Aorta (tissue), 5 donors: ENCODE results near the gene SMIM38. TPM values are rescaled to one million over a fixed set of nuclear protein-coding genes. Genes with fewer than 3 reads are reported as not detected.

ENCODE experiments used
- ATAC-seq: fragments of 200-7000 bp; cut with Tn5 transposase; one replicate; pipeline ENCODE4 v1.9.1; 2022; ENCODE audit warnings: moderate library complexity; ENCODE audit not compliant: low FRiP score
- DNase-seq, 2 donors: peaks; one replicate each; pipeline ENCODE4 v3.0.0-alpha.2; 2020
- H3K27ac ChIP-seq, 2 donors: one replicate each; pipeline ENCODE4 v1.5.1; 2013; ENCODE audit warnings: low read length in 2 of 2, mild to moderate bottlenecking in 2 of 2, moderate library complexity in 2 of 2, control low read depth in 1 of 2, inconsistent platforms in 1 of 2, low read depth in 1 of 2
- H3K27me3 ChIP-seq, 2 donors: one replicate each; pipeline ENCODE4 v1.6.1; 2013; ENCODE audit warnings: control low read depth in 1 of 2, low read length in 1 of 2, mild to moderate bottlenecking in 1 of 2, moderate library complexity in 1 of 2; ENCODE audit not compliant: insufficient read depth in 2 of 2, control insufficient read depth in 1 of 2
- H3K36me3 ChIP-seq, 2 donors: one replicate each; pipeline ENCODE4 v1.6.1; 2013; ENCODE audit warnings: control low read depth in 1 of 2, low read length in 1 of 2, mild to moderate bottlenecking in 1 of 2; ENCODE audit not compliant: insufficient read depth in 2 of 2, control insufficient read depth in 1 of 2
- H3K4me1 ChIP-seq, 2 donors: one replicate each; pipeline ENCODE4 v1.6.1; 2013; ENCODE audit warnings: low read length in 2 of 2, control low read depth in 1 of 2, mild to moderate bottlenecking in 1 of 2, moderate library complexity in 1 of 2; ENCODE audit not compliant: insufficient read depth in 2 of 2, control insufficient read depth in 1 of 2
- H3K4me3 ChIP-seq, 2 donors: one replicate each; pipeline ENCODE4 v1.5.1; 2013; ENCODE audit warnings: low read length in 2 of 2, control low read depth in 1 of 2, mild to moderate bottlenecking in 1 of 2
- H3K9me3 ChIP-seq: one replicate; pipeline ENCODE4 v1.6.1; 2013; ENCODE audit warnings: mild to moderate bottlenecking, low read length; ENCODE audit not compliant: control insufficient read depth
- WGBS, 2 donors: extraction: QIAGEN DNeasy Blood & Tissue Kit; methylation state at CpG; one replicate each; pipeline ENCODE4 v1.1.7; 2013; 5-methylcytosine and 5-hydroxymethylcytosine counted together
- intact Hi-C, 2 donors: fragments of 100-400 bp; cut with DNase I; formaldehyde crosslinking; loops; one replicate each; pipeline versions ENCODE4 v1.14.2 to v1.15.0; 2022
- polyA plus RNA-seq, 2 donors: library from polyadenylated mRNA; stranded (reverse); fragments of 200-250 nt; gene quantifications; one replicate each; pipeline ENCODE4 v1.2.3, GENCODE V29; 2013
- total RNA-seq, 2 donors: library from RNA; stranded (reverse); fragmentation: NEBNext Ultra II Directional; extraction: Animal tissue kit (Norgen Biotek cat#: 25700); gene quantifications; one replicate each; pipeline ENCODE4 v1.2.1, GENCODE V29; 2021
- donor health status: healthy with polysubstance abuse.
- donor health status: Bipolar disorder and iron deficiency.
- donor health status: DM: no; HTN: no; CAD: no.
- donor health status: DM: no; HTN: no; CAD: no.
- donor health status: DM: yes; HTN: yes; CAD: no.

The SMIM38 gene
- total and polyA plus RNA-seq, 4 donors = 0.56 to 2.8 (median 1.6) TPM; not detected in 1

- H3K4me1 ChIP-seq = no peaks in the 10 kb centered on the region
- no peaks in the 10 kb centered on the region for H3K36me3 ChIP-seq
- DNase-seq (no peak), ATAC-seq (no peak)
- 49 to 63% methylated on average over 3 to 4 of the region's 6 CpGs for WGBS, 2 donors
- no peaks in the 10 kb centered on the region for H3K9me3 ChIP-seq
- H3K27me3 ChIP-seq = no peaks in the 10 kb centered on the region
- H3K4me3 ChIP-seq = no peak overlapping the region
- intact Hi-C loops = no loop called here
- no peak overlapping the region for H3K27ac ChIP-seq
These were observed 39.2 kb downstream of the SMIM38 start for GRCh38 chr11:69194956-69195355.

- no peak for DNase-seq
- H3K4me1 ChIP-seq = no peaks in the 10 kb centered on the region
- no peaks in the 10 kb centered on the region for H3K36me3 ChIP-seq
- WGBS, 2 donors = 76 to 79% methylated on average over 35 of the region's 35 CpGs
- no peak overlapping the region for H3K27ac ChIP-seq
- ATAC-seq = no peak
- H3K27me3 ChIP-seq = no peaks in the 10 kb centered on the region
- H3K9me3 ChIP-seq = no peaks in the 10 kb centered on the region
- no peak overlapping the region for H3K4me3 ChIP-seq
- intact Hi-C loops = no loop called here
These were observed 40.4 kb downstream of the SMIM38 start for GRCh38 chr11:69195824-69196782.

GRCh38 chr11:69196783-69197169 is 41.0 kb downstream of the SMIM38 start:
- H3K36me3 ChIP-seq = no peaks in the 10 kb centered on the region
- H3K4me3 ChIP-seq = no peak overlapping the region
- no peaks in the 10 kb centered on the region for H3K4me1 ChIP-seq
- H3K27me3 ChIP-seq = no peaks in the 10 kb centered on the region
- DNase-seq (peak in 1 of 2 donors; percentile 67), ATAC-seq (peak; percentile 5)
- 91 to 94% methylated on average over 14 of the region's 14 CpGs for WGBS, 2 donors
- no peaks in the 10 kb centered on the region for H3K9me3 ChIP-seq
- H3K27ac ChIP-seq = no peak overlapping the region
- intact Hi-C loops = no loop called here

- Histone ChIP-seq H3K27me3 (no peaks in the 10 kb centered on the region), H3K4me1 (no peaks in the 10 kb centered on the region), H3K9me3 (no peaks in the 10 kb centered on the region), H3K27ac (no peak overlapping the region), H3K4me3 (no peak overlapping the region), H3K36me3 (no peaks in the 10 kb centered on the region)
- DNase-seq = peak in 1 of 2 donors; percentile 51
- intact Hi-C loops = no loop called here
- 77 to 83% methylated on average over 5 of the region's 5 CpGs for WGBS, 2 donors
- ATAC-seq = no peak
These were observed 43.3 kb downstream of the SMIM38 start for GRCh38 chr11:69198891-69199582.

GRCh38 chr11:69199583-69200315 is 44.0 kb downstream of the SMIM38 start:
- 87 to 90% methylated on average over 10 of the region's 10 CpGs for WGBS, 2 donors
- no peak overlapping the region for H3K27ac ChIP-seq
- intact Hi-C loops = no loop called here
- H3K36me3 ChIP-seq = no peaks in the 10 kb centered on the region
- no peaks in the 10 kb centered on the region for H3K27me3 ChIP-seq
- ATAC-seq = no peak
- no peaks in the 10 kb centered on the region for H3K9me3 ChIP-seq
- peak in 1 of 2 donors; percentile 45 for DNase-seq
- no peaks in the 10 kb centered on the region for H3K4me1 ChIP-seq
- no peak overlapping the region for H3K4me3 ChIP-seq

- intact Hi-C loops = no loop called here
- H3K9me3 ChIP-seq = no peaks in the 10 kb centered on the region
- 73 to 74% methylated on average over 29 to 32 of the region's 32 CpGs for WGBS, 2 donors
- peak in 1 of 2 donors; percentile 72 for DNase-seq
- no peaks in the 10 kb centered on the region for H3K4me1 ChIP-seq
- H3K4me3 ChIP-seq = no peak overlapping the region
- H3K36me3 ChIP-seq = no peaks in the 10 kb centered on the region
- H3K27me3 ChIP-seq = no peaks in the 10 kb centered on the region
- no peak for ATAC-seq
- no peak overlapping the region for H3K27ac ChIP-seq
These were observed 44.8 kb downstream of the SMIM38 start for GRCh38 chr11:69200331-69201065.

GRCh38 chr11:69201066-69201365 is 45.3 kb downstream of the SMIM38 start:
- H3K9me3 ChIP-seq = no peaks in the 10 kb centered on the region
- no peaks in the 10 kb centered on the region for H3K36me3 ChIP-seq
- H3K4me3 ChIP-seq = no peak overlapping the region
- WGBS, 2 donors = 94 to 97% methylated on average over 4 of the region's 4 CpGs
- no peak for DNase-seq
- no peak overlapping the region for H3K27ac ChIP-seq
- ATAC-seq = no peak
- intact Hi-C loops = no loop called here
- H3K4me1 ChIP-seq = no peaks in the 10 kb centered on the region
- no peaks in the 10 kb centered on the region for H3K27me3 ChIP-seq

- WGBS, 2 donors = 93 to 95% methylated on average over 7 of the region's 7 CpGs
- intact Hi-C loops = no loop called here
- H3K27ac ChIP-seq = no peak overlapping the region
- ATAC-seq = no peak
- H3K27me3 ChIP-seq = no peaks in the 10 kb centered on the region
- H3K9me3 ChIP-seq = no peaks in the 10 kb centered on the region
- no peak overlapping the region for H3K4me3 ChIP-seq
- peak in 1 of 2 donors; percentile 55 for DNase-seq
- no peaks in the 10 kb centered on the region for H3K36me3 ChIP-seq
- no peaks in the 10 kb centered on the region for H3K4me1 ChIP-seq
These were observed 46.1 kb downstream of the SMIM38 start for GRCh38 chr11:69201764-69202370.
